ENCODE results near the gene SOX12. TPM values are rescaled to one million over a fixed set of nuclear protein-coding genes. Genes with fewer than 3 reads are reported as not detected.
A peak's percentile ranks its signal among the peaks of the same experiment; 100 is the strongest.

Gene SOX12
- total RNA-seq, 2 donors from 2014 or later, result 7.8 to 11.7 TPM

GRCh38 chr20:294602-295001 lies 30.8 kb upstream of the SOX12 start:
- no peak overlapping the region for H3K27ac Mint-ChIP-seq
- H3K4me1 Mint-ChIP-seq (ENCODE audit: low read depth), result peaks cover 31% of the 10 kb centered on the region
- H3K9me3 Mint-ChIP-seq, result no peaks in the 10 kb centered on the region
- no peaks in the 10 kb centered on the region for H3K27me3 Mint-ChIP-seq (ENCODE audit: low read depth)
- no peak for ATAC-seq (replicated peaks in 1 of 2)
- H3K4me3 Mint-ChIP-seq, result no peak overlapping the region
- peaks cover 6 to 16% of the 10 kb centered on the region in 2 donors for H3K36me3 Mint-ChIP-seq (ENCODE audit: insufficient read depth in 2 of 2)
- DNase-seq, result no peak

GRCh38 chr20:295804-296203 lies 29.5 kb upstream of the SOX12 start:
- peak overlapping the region; percentile 91 to 100 for H3K4me3 Mint-ChIP-seq
- H3K4me1 Mint-ChIP-seq (ENCODE audit: low read depth), result peaks cover 37% of the 10 kb centered on the region
- peak overlapping the region; percentile 80 for H3K27ac Mint-ChIP-seq
- no peaks in the 10 kb centered on the region for H3K27me3 Mint-ChIP-seq (ENCODE audit: low read depth)
- H3K36me3 Mint-ChIP-seq (ENCODE audit: insufficient read depth in 2 of 2), result peaks cover 8 to 19% of the 10 kb centered on the region in 2 donors
- DNase-seq (no peak), ATAC-seq (replicated peaks in 1 of 2) (no peak)
- H3K9me3 Mint-ChIP-seq, result no peaks in the 10 kb centered on the region

GRCh38 chr20:297098-297924 lies 28.0 kb upstream of the SOX12 start, which contains the start of gene ZCCHC3:
Gene ZCCHC3 (plus strand): TSS chr20:297570. CDS start chr20:297587, 17 bp downstream.
- Mint-ChIP-seq H3K4me3 (peak within 1 kb of the TSS; percentile 99 to 100), H3K36me3 (ENCODE audit: insufficient read depth in 2 of 2) (peaks cover 8 to 21% of the 10 kb centered on the region in 2 donors), H3K27ac (peak within 1 kb of the TSS; percentile 99), H3K9me3 (no peaks in the 10 kb centered on the region), H3K27me3 (ENCODE audit: low read depth) (no peaks in the 10 kb centered on the region), H3K4me1 (ENCODE audit: low read depth) (peaks cover 52% of the 10 kb centered on the region)
- DNase-seq (peak; percentile 91), ATAC-seq (replicated peaks in 1 of 2) (peak; percentile 88 to 90)

- Mint-ChIP-seq H3K27ac (peak overlapping the region; percentile 98), H3K4me1 (ENCODE audit: low read depth) (peaks cover 56% of the 10 kb centered on the region), H3K9me3 (no peaks in the 10 kb centered on the region), H3K27me3 (ENCODE audit: low read depth) (no peaks in the 10 kb centered on the region), H3K4me3 (peak overlapping the region; percentile 99 to 100), H3K36me3 (ENCODE audit: insufficient read depth in 2 of 2) (peaks cover 8 to 21% of the 10 kb centered on the region in 2 donors)
- peak; percentile 48 to 50 for DNase-seq
- peak; percentile 9 to 31 for ATAC-seq (replicated peaks in 1 of 2)
Observed at GRCh38 chr20:297925-298775, 27.2 kb upstream of the SOX12 start.

- no peaks in the 10 kb centered on the region for H3K27me3 Mint-ChIP-seq (ENCODE audit: low read depth)
- H3K4me3 Mint-ChIP-seq, result peak overlapping the region; percentile 99 to 100
- peaks cover 56% of the 10 kb centered on the region for H3K4me1 Mint-ChIP-seq (ENCODE audit: low read depth)
- ATAC-seq (replicated peaks in 1 of 2) (no peak), DNase-seq (no peak)
- peaks cover 8 to 21% of the 10 kb centered on the region in 2 donors for H3K36me3 Mint-ChIP-seq (ENCODE audit: insufficient read depth in 2 of 2)
- H3K9me3 Mint-ChIP-seq, result no peaks in the 10 kb centered on the region
- H3K27ac Mint-ChIP-seq, result peak overlapping the region; percentile 98
Observed at GRCh38 chr20:298776-299391, 26.5 kb upstream of the SOX12 start.

GRCh38 chr20:300345-300990 lies 24.9 kb upstream of the SOX12 start:
- peak overlapping the region; percentile 99 to 100 for H3K4me3 Mint-ChIP-seq
- DNase-seq, result no peak
- peaks cover 56% of the 10 kb centered on the region for H3K4me1 Mint-ChIP-seq (ENCODE audit: low read depth)
- no peak for ATAC-seq (replicated peaks in 1 of 2)
- no peaks in the 10 kb centered on the region for H3K27me3 Mint-ChIP-seq (ENCODE audit: low read depth)
- peak overlapping the region; percentile 18 for H3K27ac Mint-ChIP-seq
- peaks cover 8 to 21% of the 10 kb centered on the region in 2 donors for H3K36me3 Mint-ChIP-seq (ENCODE audit: insufficient read depth in 2 of 2)
- H3K9me3 Mint-ChIP-seq, result no peaks in the 10 kb centered on the region

GRCh38 chr20:301886-302848 lies 23.2 kb upstream of the SOX12 start:
- ATAC-seq (replicated peaks in 1 of 2) (peak; percentile 59 to 73), DNase-seq (peak in 1 of 2 donors; percentile 29)
- Mint-ChIP-seq H3K27me3 (ENCODE audit: low read depth) (no peaks in the 10 kb centered on the region), H3K36me3 (ENCODE audit: insufficient read depth in 2 of 2) (peaks cover 8 to 21% of the 10 kb centered on the region in 2 donors), H3K9me3 (peaks cover 0 to 1% of the 10 kb centered on the region in 2 donors), H3K4me3 (peak overlapping the region; percentile 29 to 71), H3K27ac (no peak overlapping the region), H3K4me1 (ENCODE audit: low read depth) (peaks cover 41% of the 10 kb centered on the region)

GRCh38 chr20:305745-306144 lies 19.6 kb upstream of the SOX12 start:
- no peaks in the 10 kb centered on the region for H3K27me3 Mint-ChIP-seq (ENCODE audit: low read depth)
- H3K27ac Mint-ChIP-seq, result no peak overlapping the region
- H3K9me3 Mint-ChIP-seq, result peaks cover 0 to 1% of the 10 kb centered on the region in 2 donors
- no peak overlapping the region for H3K4me3 Mint-ChIP-seq
- ATAC-seq (replicated peaks in 1 of 2), result no peak
- peaks cover 37% of the 10 kb centered on the region for H3K4me1 Mint-ChIP-seq (ENCODE audit: low read depth)
- peaks cover 0 to 2% of the 10 kb centered on the region in 2 donors for H3K36me3 Mint-ChIP-seq (ENCODE audit: insufficient read depth in 2 of 2)
- no peak for DNase-seq

GRCh38 chr20:308427-309038 lies 16.8 kb upstream of the SOX12 start:
- Mint-ChIP-seq H3K4me1 (ENCODE audit: low read depth) (peaks cover 21% of the 10 kb centered on the region), H3K27me3 (ENCODE audit: low read depth) (no peaks in the 10 kb centered on the region), H3K4me3 (no peak overlapping the region), H3K27ac (no peak overlapping the region), H3K36me3 (ENCODE audit: insufficient read depth in 2 of 2) (peaks cover 0 to 2% of the 10 kb centered on the region in 2 donors), H3K9me3 (peaks cover 1 to 2% of the 10 kb centered on the region in 2 donors)
- ATAC-seq (replicated peaks in 1 of 2) (no peak), DNase-seq (no peak)

- H3K27ac Mint-ChIP-seq, result no peak overlapping the region
- H3K9me3 Mint-ChIP-seq, result peaks cover 1 to 2% of the 10 kb centered on the region in 2 donors
- no peak for ATAC-seq (replicated peaks in 1 of 2)
- H3K4me1 Mint-ChIP-seq (ENCODE audit: low read depth), result peaks cover 21% of the 10 kb centered on the region
- no peaks in the 10 kb centered on the region for H3K27me3 Mint-ChIP-seq (ENCODE audit: low read depth)
- H3K4me3 Mint-ChIP-seq, result peak overlapping the region in 1 of 2 donors; percentile 89
- no peak for DNase-seq
- peaks cover 0 to 2% of the 10 kb centered on the region in 2 donors for H3K36me3 Mint-ChIP-seq (ENCODE audit: insufficient read depth in 2 of 2)
Observed at GRCh38 chr20:309306-309840, 16.0 kb upstream of the SOX12 start.

Data from activated T-cell treated with anti-CD3 and anti-CD28 coated beads, Interleukin-2, amount 50 U/mL, for 72 hours (primary cell).